GM18499 (cell line): ENCODE data around the gene PKD1.
"Not testable (repeated sequence)": the region's sequence is repeated elsewhere in the genome, so short reads cannot be mapped to it uniquely, and the experiment has no call there.

Experiments
- ATAC-seq: cut with Tn5 transposase; IDR thresholded peaks from one replicate; pipeline ENCODE4 v1.9.1; 2021; ENCODE audit warnings: moderate number of reproducible peaks; ENCODE audit not compliant: insufficient read depth, unreplicated experiment

PKD1 gene

GRCh38 chr16:2126928-2127556, 8.7 kb downstream of the PKD1 start:
- ATAC-seq, result not testable (repeated sequence)

- ATAC-seq, result not testable (repeated sequence)
These were observed 9.4 kb downstream of the PKD1 start for GRCh38 chr16:2126161-2126743.

GRCh38 chr16:2125609-2126008, 10.1 kb downstream of the PKD1 start:
- ATAC-seq, result not testable (repeated sequence)

- not testable (repeated sequence) for ATAC-seq
These were observed 10.8 kb downstream of the PKD1 start for GRCh38 chr16:2124694-2125444.

GRCh38 chr16:2124377-2124693, 11.4 kb downstream of the PKD1 start:
- ATAC-seq, result not testable (repeated sequence)

- ATAC-seq, result not testable (repeated sequence)
These were observed 11.9 kb downstream of the PKD1 start for GRCh38 chr16:2123706-2124376.

- ATAC-seq, result not testable (repeated sequence)
These were observed 12.6 kb downstream of the PKD1 start for GRCh38 chr16:2122934-2123683.

GRCh38 chr16:2122429-2122828, 13.3 kb downstream of the PKD1 start:
- ATAC-seq, result no peak

- no peak for ATAC-seq
These were observed 13.8 kb downstream of the PKD1 start for GRCh38 chr16:2121853-2122252.

GRCh38 chr16:2121325-2121724, 14.4 kb downstream of the PKD1 start:
- not testable (repeated sequence) for ATAC-seq

- ATAC-seq, result not testable (repeated sequence)
These were observed 17.6 kb downstream of the PKD1 start for GRCh38 chr16:2117960-2118722.

- ATAC-seq, result not testable (repeated sequence)
These were observed 18.4 kb downstream of the PKD1 start for GRCh38 chr16:2117341-2117740.

- ATAC-seq, result not testable (repeated sequence)
These were observed 19.3 kb downstream of the PKD1 start for GRCh38 chr16:2116428-2116827.

GRCh38 chr16:2115591-2115973, 20.1 kb downstream of the PKD1 start:
- no peak for ATAC-seq

- not testable (repeated sequence) for ATAC-seq
These were observed 20.7 kb downstream of the PKD1 start for GRCh38 chr16:2114885-2115590.

- not testable (repeated sequence) for ATAC-seq
These were observed 21.5 kb downstream of the PKD1 start for GRCh38 chr16:2114225-2114624.

- ATAC-seq, result not testable (repeated sequence)
These were observed 23.1 kb downstream of the PKD1 start for GRCh38 chr16:2112539-2113106.
